Lower leg skin (tissue), 4 donors: Measurements from ENCODE around the gene PCSK6. TPM values are rescaled to one million over a fixed set of nuclear protein-coding genes. Genes with fewer than 3 reads are reported as not detected.
"Not testable (repeated sequence)": the region's sequence is repeated elsewhere in the genome, so short reads cannot be mapped to it uniquely, and the experiment has no call there.

Source experiments
- DNase-seq, 2 donors: peaks; one replicate each; pipeline ENCODE4 v3.0.0-alpha.2; 2019; ENCODE audit warnings: low spot score in 2 of 2
- H3K4me3 ChIP-seq: fragments of 200-600 bp; sonication (generic); 2 replicates; pipeline ENCODE4 v1.5.1; 2017; ENCODE audit warnings: mild to moderate bottlenecking, low read depth; ENCODE audit not compliant: poor library complexity, severe bottlenecking
- POLR2A ChIP-seq, 2 donors: fragments of 450-650 bp; IDR thresholded peaks; one replicate each; pipeline ENCODE4 v1.6.1; 2016 to 2017; ENCODE audit warnings: antibody characterized with exemption in 2 of 2, mild to moderate bottlenecking in 1 of 2, moderate library complexity in 1 of 2
- WGBS, 2 donors: methylation state at CpG; one replicate each; pipeline ENCODE4 v1.1.5; 2018; 5-methylcytosine and 5-hydroxymethylcytosine counted together
- intact Hi-C: fragments of 100-400 bp; cut with DNase I; formaldehyde crosslinking; loops from one replicate; pipeline ENCODE4 v1.15.0; 2023; ENCODE audit warnings: low total_unique reads
- total RNA-seq, 4 donors: library from RNA; depleted of rRNA; stranded (reverse); fragments of >200 nt; gene quantifications; one replicate each; pipeline ENCODE4 v1.1.0, GENCODE V29; 2016
- TF ChIP-seq, protein P1 (sequence below), 3 donors: fragments of 450-650 bp; IDR thresholded peaks; one replicate each; pipeline ENCODE4 v1.5.1; 2016; ENCODE audit warnings: antibody characterized with exemption in 3 of 3, mild to moderate bottlenecking in 3 of 3, moderate library complexity in 2 of 3

PCSK6 gene
- total RNA-seq, 4 donors from 2014 or later, result 20.1 to 45.4 (median 30.4) TPM

GRCh38 chr15:101337976-101338375 is 151.5 kb downstream of the PCSK6 start:
- TF ChIP-seq, protein P1, sequence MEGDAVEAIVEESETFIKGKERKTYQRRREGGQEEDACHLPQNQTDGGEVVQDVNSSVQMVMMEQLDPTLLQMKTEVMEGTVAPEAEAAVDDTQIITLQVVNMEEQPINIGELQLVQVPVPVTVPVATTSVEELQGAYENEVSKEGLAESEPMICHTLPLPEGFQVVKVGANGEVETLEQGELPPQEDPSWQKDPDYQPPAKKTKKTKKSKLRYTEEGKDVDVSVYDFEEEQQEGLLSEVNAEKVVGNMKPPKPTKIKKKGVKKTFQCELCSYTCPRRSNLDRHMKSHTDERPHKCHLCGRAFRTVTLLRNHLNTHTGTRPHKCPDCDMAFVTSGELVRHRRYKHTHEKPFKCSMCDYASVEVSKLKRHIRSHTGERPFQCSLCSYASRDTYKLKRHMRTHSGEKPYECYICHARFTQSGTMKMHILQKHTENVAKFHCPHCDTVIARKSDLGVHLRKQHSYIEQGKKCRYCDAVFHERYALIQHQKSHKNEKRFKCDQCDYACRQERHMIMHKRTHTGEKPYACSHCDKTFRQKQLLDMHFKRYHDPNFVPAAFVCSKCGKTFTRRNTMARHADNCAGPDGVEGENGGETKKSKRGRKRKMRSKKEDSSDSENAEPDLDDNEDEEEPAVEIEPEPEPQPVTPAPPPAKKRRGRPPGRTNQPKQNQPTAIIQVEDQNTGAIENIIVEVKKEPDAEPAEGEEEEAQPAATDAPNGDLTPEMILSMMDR (IDR thresholded peaks at IDR 0.05), result no peak
- TF ChIP-seq POLR2A (IDR thresholded peaks at IDR 0.05), result no peak
- intact Hi-C loops, result no loop called here
- no peak overlapping the region for H3K4me3 ChIP-seq
- WGBS, 2 donors, result 79 to 86% methylated on average over 7 of the region's 7 CpGs
- peak in 1 of 2 donors; percentile 63 for DNase-seq

DNA sequence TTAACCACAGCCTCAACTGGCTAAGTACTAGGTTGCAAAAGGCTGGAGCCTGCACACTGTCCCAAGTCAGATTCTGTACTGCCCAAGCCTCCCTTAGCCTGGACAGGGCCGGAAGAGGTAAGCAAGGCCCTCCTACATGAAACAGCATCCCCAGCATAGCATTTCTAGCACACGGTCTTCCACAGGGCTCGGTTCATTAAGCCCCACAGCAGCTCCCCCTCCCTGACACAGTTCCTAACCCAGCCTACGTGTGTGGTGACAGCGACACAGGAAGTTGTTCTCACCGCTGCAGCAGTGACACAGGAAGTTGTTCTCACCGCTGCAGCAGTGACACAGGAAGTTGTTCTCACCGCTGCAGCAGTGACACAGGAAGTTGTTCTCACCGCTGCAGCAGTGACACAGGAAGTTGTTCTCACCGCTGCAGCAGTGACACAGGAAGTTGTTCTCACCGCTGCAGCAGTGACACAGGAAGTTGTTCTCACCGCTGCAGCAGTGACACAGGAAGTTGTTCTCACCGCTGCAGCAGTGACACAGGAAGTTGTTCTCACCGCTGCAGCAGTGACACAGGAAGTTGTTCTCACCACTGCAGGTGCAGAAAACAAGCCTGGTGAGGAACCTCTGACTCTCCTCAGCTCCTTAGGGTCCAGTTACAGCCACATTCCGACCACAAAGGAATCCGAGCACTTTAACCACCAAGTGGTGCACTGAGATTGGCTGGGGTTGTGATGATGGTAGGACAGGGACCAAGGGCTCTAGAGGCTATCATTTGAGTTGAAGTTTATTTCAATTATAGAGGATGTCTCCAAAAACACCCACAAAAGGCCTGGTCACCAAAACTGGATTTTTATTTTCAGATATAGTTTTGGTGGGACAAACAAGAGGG is 155.4 kb downstream of the PCSK6 start:
- H3K4me3 ChIP-seq, DNase-seq, intact Hi-C loops: not testable (repeated sequence)
- 69 to 74% methylated on average over 10 to 12 of the region's 16 CpGs for WGBS, 2 donors

DNA sequence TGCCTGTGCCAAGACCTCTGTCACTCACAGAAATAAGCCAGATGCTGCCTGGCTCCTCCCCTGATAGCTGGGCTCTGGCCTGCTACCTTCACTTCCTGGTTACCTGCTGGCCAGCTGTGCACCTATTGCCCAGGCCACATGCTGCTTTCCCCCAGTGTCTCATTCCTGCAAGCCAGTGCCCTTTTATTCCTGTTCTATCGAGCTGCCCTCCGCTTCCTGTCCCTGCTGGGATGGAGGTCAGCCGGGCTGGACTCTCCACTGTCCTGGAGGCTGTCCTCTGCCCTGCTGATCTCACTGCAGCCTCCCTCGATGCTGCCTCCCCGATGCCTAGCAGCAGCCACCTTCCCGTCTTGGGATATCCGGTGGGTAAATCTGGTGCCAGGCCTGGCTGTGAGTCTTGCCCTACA is 157.4 kb downstream of the PCSK6 start:
- intact Hi-C loops, result no loop called here
- 85 to 91% methylated on average over 7 of the region's 7 CpGs for WGBS, 2 donors
- no peak for DNase-seq
- H3K4me3 ChIP-seq, result no peak overlapping the region
- no peak for TF ChIP-seq POLR2A (IDR thresholded peaks at IDR 0.05)
- TF ChIP-seq, protein P1 (IDR thresholded peaks at IDR 0.05), result no peak

- intact Hi-C loops, result no loop called here
- WGBS, 2 donors, result 90 to 93% methylated on average over 9 of the region's 9 CpGs
- no peak for TF ChIP-seq POLR2A (IDR thresholded peaks at IDR 0.05)
- TF ChIP-seq, protein P1 (IDR thresholded peaks at IDR 0.05), result no peak
- peak in 1 of 2 donors; percentile 73 for DNase-seq
- no peak overlapping the region for H3K4me3 ChIP-seq
Observed at GRCh38 chr15:101329867-101330380, 159.6 kb downstream of the PCSK6 start.

- DNase-seq, result peak in 1 of 2 donors; percentile 61
- 71 to 79% methylated on average over 14 of the region's 14 CpGs for WGBS, 2 donors
- TF ChIP-seq POLR2A (IDR thresholded peaks at IDR 0.05), result no peak
- TF ChIP-seq, protein P1 (IDR thresholded peaks at IDR 0.05), result no peak
- H3K4me3 ChIP-seq, result no peak overlapping the region
- intact Hi-C loops, result no loop called here
Observed at GRCh38 chr15:101329309-101329863, 160.1 kb downstream of the PCSK6 start.

DNA sequence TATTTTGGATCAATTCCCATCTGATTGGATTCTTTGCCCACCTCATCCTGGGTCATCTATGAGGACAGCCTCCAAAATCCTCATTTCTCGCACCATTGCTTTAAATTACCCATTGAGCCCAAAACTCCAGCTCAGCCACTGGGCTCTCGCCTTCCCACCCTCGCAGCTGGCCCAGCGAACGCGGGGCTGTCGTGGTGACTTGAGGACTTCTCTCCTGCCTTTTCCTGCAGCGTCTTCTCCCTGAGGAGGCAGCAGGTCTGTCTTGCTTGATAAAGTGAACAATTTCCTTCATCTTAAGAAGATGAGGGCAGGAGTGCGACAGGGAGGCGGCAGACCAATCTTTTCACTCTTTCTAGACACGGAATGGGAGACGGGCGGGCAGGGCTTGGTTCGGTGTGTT is 161.5 kb downstream of the PCSK6 start:
- 85 to 89% methylated on average over 14 of the region's 14 CpGs for WGBS, 2 donors
- TF ChIP-seq, protein P1 (IDR thresholded peaks at IDR 0.05), result no peak
- intact Hi-C loops, result no loop called here

More for the DNA sequence above, 161.5 kb downstream of the PCSK6 start:
- DNase-seq, result no peak
- no peak overlapping the region for H3K4me3 ChIP-seq
